Erythroblast (primary cell): ENCODE measurements around the gene KCND3.

Experiments used
- DNase-seq, 2 experiments: peaks; one replicate each; lab custom pipeline; 2025; lab: John Stamatoyannopoulos, UW
- GATA1 ChIP-seq: IDR thresholded peaks from 2 replicates; pipeline ENCODE4 v1.6.1; 2011; ENCODE audit warnings: low read depth, mild to moderate bottlenecking, control low read depth, low read length, moderate library complexity
- POLR2A ChIP-seq: IDR thresholded peaks from 2 replicates; pipeline ENCODE4 v1.6.1; 2011; ENCODE audit warnings: mild to moderate bottlenecking, low read length

KCND3 gene

GRCh38 chr1:111732718-111733117 lies 256.8 kb downstream of the KCND3 start:
- DNase-seq, result no peak
- TF ChIP-seq GATA1, result no peak
- no peak for TF ChIP-seq POLR2A

GRCh38 chr1:111731956-111732355 lies 257.5 kb downstream of the KCND3 start:
- DNase-seq, result no peak
- TF ChIP-seq POLR2A (no peak), GATA1 (no peak)

- no peak for TF ChIP-seq GATA1
- DNase-seq, result no peak
Observed at GRCh38 chr1:111730706-111731105, 258.8 kb downstream of the KCND3 start.

GRCh38 chr1:111729946-111730681 lies 259.4 kb downstream of the KCND3 start:
- TF ChIP-seq POLR2A, result no peak
- TF ChIP-seq GATA1, result no peak
- no peak for DNase-seq

GRCh38 chr1:111729271-111729921 lies 260.1 kb downstream of the KCND3 start:
- TF ChIP-seq POLR2A, result no peak
- TF ChIP-seq GATA1, result no peak
- peak in 1 of 2 experiments; percentile 11 for DNase-seq

- DNase-seq, result no peak
- TF ChIP-seq POLR2A (no peak), GATA1 (no peak)
Observed at GRCh38 chr1:111727056-111727455, 262.4 kb downstream of the KCND3 start.

- no peak for TF ChIP-seq POLR2A
- TF ChIP-seq GATA1, result no peak
- DNase-seq, result no peak
Observed at GRCh38 chr1:111725192-111725591, 264.3 kb downstream of the KCND3 start.

- TF ChIP-seq POLR2A, result no peak
- TF ChIP-seq GATA1, result no peak
- DNase-seq, result no peak
Observed at GRCh38 chr1:111723871-111724270, 265.6 kb downstream of the KCND3 start.

- no peak for TF ChIP-seq GATA1
- DNase-seq, result no peak
Observed at GRCh38 chr1:111723091-111723806, 266.2 kb downstream of the KCND3 start.

- DNase-seq, result no peak
- no peak for TF ChIP-seq POLR2A
- no peak for TF ChIP-seq GATA1
Observed at GRCh38 chr1:111720977-111721786, 268.3 kb downstream of the KCND3 start.
